ENCODE results near the gene GABPB1. TPM values are rescaled to one million over a fixed set of nuclear protein-coding genes. Genes with fewer than 3 reads are reported as not detected.

GABPB1 gene
- total and polyA plus RNA-seq, 2 donors = 10.0 to 47.2 TPM

DNA sequence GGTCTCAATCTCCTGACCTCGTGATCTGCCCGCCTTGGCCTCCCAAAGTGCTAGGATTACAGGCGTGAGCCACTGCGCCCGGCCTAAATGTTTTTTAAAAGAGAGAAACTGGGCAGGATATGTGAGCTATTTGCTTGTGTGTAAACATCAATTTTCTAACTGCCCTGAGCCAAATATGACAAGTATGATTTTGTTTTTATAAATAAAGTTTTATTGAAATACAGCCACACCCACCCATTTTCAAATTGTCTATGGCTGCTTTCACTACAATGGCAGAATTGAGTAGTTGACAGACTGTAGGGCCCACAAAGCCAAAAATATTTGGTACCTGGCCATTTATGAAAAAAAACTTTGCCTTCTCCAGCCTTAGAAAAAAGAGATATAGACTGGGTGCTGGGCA is 73.6 kb downstream of the GABPB1 start:
- Histone ChIP-seq H3K4me1 (ENCODE audit: insufficient read depth) (no peaks in the 10 kb centered on the region), H3K27ac (ENCODE audit: low read depth) (no peak overlapping the region), H3K36me3 (ENCODE audit: insufficient read depth) (no peaks in the 10 kb centered on the region), H3K4me3 (ENCODE audit: low read depth, low read length) (no peak overlapping the region)
- 78% methylated on average over 5 of the region's 5 CpGs for WGBS
- DNase-seq (ENCODE audit: extremely low spot score) = no peak

DNA sequence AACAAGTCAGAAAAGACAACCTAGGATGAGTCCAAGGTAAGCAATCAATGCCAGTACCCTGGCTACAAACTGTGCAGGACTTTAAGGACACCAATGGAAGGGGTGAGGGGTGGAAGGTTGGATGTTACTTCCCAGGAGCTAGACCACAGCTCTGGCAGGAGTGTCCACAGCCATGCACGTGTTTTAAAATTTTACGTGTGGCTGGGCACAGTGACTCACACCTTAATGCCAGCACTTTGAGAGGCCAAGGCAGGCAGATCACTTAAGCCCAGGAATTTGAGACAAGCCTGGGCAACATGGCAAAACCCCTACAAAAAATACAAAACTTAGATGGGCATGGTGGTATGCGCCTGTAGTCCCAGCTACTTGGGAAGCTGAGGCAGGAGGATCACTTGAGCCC is 74.7 kb downstream of the GABPB1 start:
- WGBS = 92% methylated on average over 3 of the region's 3 CpGs
- Histone ChIP-seq H3K4me1 (ENCODE audit: insufficient read depth) (no peaks in the 10 kb centered on the region), H3K36me3 (ENCODE audit: insufficient read depth) (no peaks in the 10 kb centered on the region), H3K27ac (ENCODE audit: low read depth) (no peak overlapping the region), H3K4me3 (ENCODE audit: low read depth, low read length) (no peak overlapping the region)
- DNase-seq (ENCODE audit: extremely low spot score) = no peak

DNA sequence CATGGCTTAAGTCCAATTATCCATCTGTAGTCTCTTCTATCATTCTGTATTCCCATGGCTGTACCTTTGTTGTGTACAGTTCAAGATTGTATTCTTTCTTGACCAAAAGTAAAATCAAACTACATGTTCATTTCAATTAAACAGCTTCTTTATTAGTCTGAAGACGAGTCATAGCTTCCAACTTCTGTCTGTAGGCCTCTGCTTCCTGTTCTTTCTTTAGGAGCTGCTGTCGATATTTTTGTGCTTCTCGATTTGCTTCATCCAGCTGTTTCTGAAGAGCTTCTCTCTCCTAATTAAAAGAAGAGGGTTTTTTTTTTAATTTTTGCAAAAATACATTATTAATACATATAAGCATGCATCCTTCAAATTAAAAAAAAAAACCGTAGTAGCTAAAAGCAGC is 76.5 kb downstream of the GABPB1 start:
- 84% methylated on average over 4 of the region's 4 CpGs for WGBS
- no peaks in the 10 kb centered on the region for H3K4me1 ChIP-seq (ENCODE audit: insufficient read depth)
- DNase-seq (ENCODE audit: extremely low spot score) = no peak
- no peak overlapping the region for H3K27ac ChIP-seq (ENCODE audit: low read depth)
- H3K36me3 ChIP-seq (ENCODE audit: insufficient read depth) = no peaks in the 10 kb centered on the region
- H3K4me3 ChIP-seq (ENCODE audit: low read depth, low read length) = no peak overlapping the region

DNA sequence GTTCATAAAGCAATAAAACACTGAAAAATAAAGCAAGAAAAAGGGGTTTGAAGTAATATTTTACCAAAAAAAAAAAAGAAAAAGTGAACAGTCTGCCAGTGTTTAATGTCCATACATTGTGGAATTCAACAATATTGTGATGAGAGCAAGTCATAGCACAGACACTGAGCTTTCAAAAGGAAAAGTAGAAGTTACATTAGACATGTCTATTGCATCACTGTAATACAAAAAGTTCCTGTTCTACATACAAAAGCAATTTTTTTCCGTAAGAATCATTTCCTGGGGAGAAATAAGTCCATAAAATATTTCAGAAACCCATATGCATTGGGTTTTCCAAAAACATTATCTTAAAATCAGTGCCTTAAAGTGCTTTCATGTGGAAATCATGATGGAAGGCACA is 77.6 kb downstream of the GABPB1 start:
- Histone ChIP-seq H3K27ac (ENCODE audit: low read depth) (no peak overlapping the region), H3K4me3 (ENCODE audit: low read depth, low read length) (no peak overlapping the region), H3K4me1 (ENCODE audit: insufficient read depth) (no peaks in the 10 kb centered on the region), H3K36me3 (ENCODE audit: insufficient read depth) (no peaks in the 10 kb centered on the region)
- whole genome bisulfite sequencing = 90% methylated on average over 1 of the region's 1 CpG
- DNase-seq (ENCODE audit: extremely low spot score) = no peak

DNA sequence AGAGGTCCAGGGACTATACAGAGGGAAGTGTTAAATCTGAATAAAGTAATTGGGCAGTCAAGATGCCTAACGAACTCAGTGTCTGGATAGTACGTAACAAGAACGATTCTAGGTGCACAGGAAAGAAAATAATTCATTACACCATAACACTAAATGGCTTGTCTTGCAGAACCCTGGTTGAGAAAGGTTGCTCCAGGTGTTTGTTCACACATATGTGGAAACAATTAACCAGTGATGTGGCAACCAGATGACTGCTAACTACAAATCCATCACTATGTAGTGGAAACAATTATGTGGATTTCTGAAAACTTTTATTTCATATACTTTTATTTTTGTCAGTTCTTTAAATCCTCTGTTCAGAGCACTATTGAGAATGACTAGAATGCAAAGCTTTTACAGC is 79.1 kb downstream of the GABPB1 start:
- H3K4me3 ChIP-seq (ENCODE audit: low read depth, low read length) = no peak overlapping the region
- no peak for DNase-seq (ENCODE audit: extremely low spot score)
- H3K27ac ChIP-seq (ENCODE audit: low read depth) = no peak overlapping the region
- no peaks in the 10 kb centered on the region for H3K36me3 ChIP-seq (ENCODE audit: insufficient read depth)
- WGBS = 81% methylated on average over 3 of the region's 3 CpGs
- no peaks in the 10 kb centered on the region for H3K4me1 ChIP-seq (ENCODE audit: insufficient read depth)

DNA sequence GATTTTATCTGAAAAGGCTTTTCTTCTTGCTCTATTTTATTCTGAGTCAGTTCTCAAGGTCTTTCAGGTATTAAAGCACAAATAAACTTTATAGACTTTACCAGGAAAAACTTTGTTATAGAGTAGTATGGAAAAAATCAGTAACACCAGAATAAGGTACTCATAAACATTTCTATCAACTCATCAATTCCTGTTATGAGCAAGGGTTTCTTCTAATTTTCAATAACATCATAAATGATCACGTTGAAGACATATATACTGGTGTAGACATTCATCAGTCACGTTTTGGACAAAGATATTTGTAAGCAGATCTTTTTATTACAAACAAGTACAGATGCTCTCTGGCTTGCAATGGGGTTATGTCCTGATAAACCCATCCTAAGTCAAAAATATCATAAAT is 79.9 kb downstream of the GABPB1 start:
- no peak overlapping the region for H3K27ac ChIP-seq (ENCODE audit: low read depth)
- DNase-seq (ENCODE audit: extremely low spot score) = no peak
- no peaks in the 10 kb centered on the region for H3K4me1 ChIP-seq (ENCODE audit: insufficient read depth)
- H3K36me3 ChIP-seq (ENCODE audit: insufficient read depth) = no peaks in the 10 kb centered on the region
- H3K4me3 ChIP-seq (ENCODE audit: low read depth, low read length) = no peak overlapping the region
- WGBS = 17% methylated on average over 2 of the region's 2 CpGs

DNA sequence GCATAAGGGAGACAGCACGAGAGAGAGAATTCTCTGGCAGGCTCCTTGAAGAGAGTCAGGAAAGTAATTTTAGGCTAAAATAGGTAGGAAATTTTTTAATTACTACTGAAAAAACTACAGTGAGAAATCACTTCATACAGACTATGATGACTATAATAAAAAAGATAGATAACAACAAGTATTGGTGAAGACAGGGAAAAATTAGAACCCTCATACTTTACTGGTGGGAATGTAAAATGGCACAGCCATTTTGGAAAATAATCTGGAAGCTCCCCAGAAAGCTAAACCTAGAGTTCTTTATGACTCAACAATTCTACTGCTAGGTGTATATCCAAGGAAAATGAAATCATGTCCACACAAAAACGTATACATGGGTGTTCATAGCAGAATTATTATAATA is 87.4 kb downstream of the GABPB1 start:
- no peaks in the 10 kb centered on the region for H3K4me1 ChIP-seq (ENCODE audit: insufficient read depth)
- H3K36me3 ChIP-seq (ENCODE audit: insufficient read depth) = no peaks in the 10 kb centered on the region
- DNase-seq (ENCODE audit: extremely low spot score) = no peak
- H3K27ac ChIP-seq (ENCODE audit: low read depth) = no peak overlapping the region
- H3K4me3 ChIP-seq (ENCODE audit: low read depth, low read length) = no peak overlapping the region
- 81% methylated on average over 2 of the region's 2 CpGs for WGBS

DNA sequence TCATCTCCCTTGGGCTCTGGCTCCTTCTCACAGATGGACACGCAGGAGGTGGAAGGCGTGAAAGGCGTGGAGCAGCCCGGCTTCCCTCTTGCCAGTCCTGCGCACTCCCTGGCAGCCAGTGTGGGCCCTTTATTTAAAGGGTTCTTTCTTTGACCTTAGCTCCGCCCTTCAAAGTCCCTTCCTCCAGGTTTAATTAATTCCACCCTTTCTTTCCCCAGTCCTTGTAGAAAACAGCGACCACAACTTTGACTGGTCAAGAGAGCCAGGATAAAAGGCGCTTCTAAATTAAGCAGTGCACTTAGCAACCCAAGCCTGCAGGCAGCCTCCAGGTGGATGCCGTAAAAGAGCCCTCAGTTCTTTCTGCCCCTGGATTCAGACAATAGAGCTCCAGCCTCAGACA is 89.4 kb downstream of the GABPB1 start, which contains the start of gene HDC:
Gene HDC (minus strand): TSS at position 107 of the 400 bp plus-strand sequence. CDS start 103 bp downstream, at position 4.
- 63% methylated on average over 9 of the region's 9 CpGs for WGBS
- Histone ChIP-seq H3K4me1 (ENCODE audit: insufficient read depth) (no peaks in the 10 kb centered on the region), H3K4me3 (ENCODE audit: low read depth, low read length) (no peak within 1 kb of the TSS), H3K27ac (ENCODE audit: low read depth) (no peak within 1 kb of the TSS), H3K36me3 (ENCODE audit: insufficient read depth) (no peaks in the 10 kb centered on the region)
- DNase-seq (ENCODE audit: extremely low spot score) = no peak

DNA sequence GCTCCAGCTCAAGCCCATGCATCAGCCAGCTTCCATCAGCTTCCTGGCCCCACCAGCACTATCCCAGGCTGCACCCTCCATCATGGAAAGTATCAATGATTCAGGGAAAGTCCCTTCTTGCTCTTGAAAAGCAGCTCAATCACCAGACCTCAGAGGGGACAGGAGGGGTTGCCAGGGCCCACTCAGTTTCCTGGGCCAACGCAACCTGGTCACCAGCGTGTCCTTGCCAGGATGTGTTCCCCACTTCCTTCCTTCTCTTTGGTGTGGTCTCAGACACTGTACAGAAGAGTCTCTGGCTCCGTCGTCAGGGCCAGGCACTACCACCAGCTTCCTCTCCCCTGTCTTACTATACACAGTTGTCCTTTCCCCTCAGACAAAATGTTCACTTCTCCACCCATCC is 92.5 kb downstream of the GABPB1 start:
- Histone ChIP-seq H3K27ac (ENCODE audit: low read depth) (no peak overlapping the region), H3K36me3 (ENCODE audit: insufficient read depth) (no peaks in the 10 kb centered on the region), H3K4me3 (ENCODE audit: low read depth, low read length) (no peak overlapping the region), H3K4me1 (ENCODE audit: insufficient read depth) (no peaks in the 10 kb centered on the region)
- no peak for DNase-seq (ENCODE audit: extremely low spot score)
- 72% methylated on average over 4 of the region's 4 CpGs for WGBS

DNA sequence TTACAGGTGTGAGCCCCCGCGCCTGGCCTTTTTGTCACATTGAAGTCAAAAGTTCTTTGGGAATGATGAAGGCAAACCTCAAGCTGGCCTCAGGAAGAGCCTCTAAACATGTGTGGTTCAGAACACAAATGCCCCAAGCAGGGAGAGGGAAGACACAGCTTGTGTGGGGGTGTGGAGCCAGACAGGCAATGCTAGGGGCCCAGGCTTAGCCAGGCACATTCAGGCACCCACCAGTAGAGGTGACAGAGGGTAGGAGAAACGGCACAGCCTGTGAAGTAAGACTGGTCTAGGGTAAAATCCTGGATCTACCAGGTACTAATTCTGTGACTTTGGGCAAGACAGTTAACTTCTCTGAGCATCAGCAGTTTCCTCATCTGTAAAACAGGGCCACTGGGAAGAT is 93.0 kb downstream of the GABPB1 start:
- Histone ChIP-seq H3K4me1 (ENCODE audit: insufficient read depth) (peaks cover 1% of the 10 kb centered on the region), H3K36me3 (ENCODE audit: insufficient read depth) (no peaks in the 10 kb centered on the region), H3K4me3 (ENCODE audit: low read depth, low read length) (no peak overlapping the region), H3K27ac (ENCODE audit: low read depth) (no peak overlapping the region)
- WGBS = 88% methylated on average over 3 of the region's 3 CpGs
- no peak for DNase-seq (ENCODE audit: extremely low spot score)

DNA sequence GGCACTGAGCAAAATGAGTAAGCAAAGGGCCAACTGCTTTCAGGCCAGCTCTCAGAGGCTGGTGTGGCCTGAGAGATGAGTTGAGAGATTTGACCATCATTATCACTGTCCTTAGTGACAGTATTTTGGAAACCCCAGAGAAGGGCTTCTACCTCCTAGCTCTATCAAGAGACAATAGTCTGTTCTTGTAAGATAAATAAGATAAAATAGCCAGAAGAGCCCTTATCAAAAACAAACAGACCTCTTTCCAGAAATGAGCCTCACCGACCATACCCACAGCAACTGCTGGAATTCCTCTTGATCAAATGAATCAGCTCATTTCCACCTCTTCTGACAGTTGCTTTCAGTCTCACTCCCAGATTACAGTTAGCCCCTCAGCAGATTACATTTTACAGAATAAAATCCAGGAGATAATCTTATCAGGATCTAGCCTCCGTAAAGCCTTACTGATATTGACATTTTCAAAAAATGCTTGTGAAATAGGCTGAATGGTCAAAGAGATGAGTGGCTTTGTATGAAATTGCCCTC is 94.0 kb downstream of the GABPB1 start:
- peaks cover 1% of the 10 kb centered on the region for H3K4me1 ChIP-seq (ENCODE audit: insufficient read depth)
- no peak overlapping the region for H3K27ac ChIP-seq (ENCODE audit: low read depth)
- no peaks in the 10 kb centered on the region for H3K36me3 ChIP-seq (ENCODE audit: insufficient read depth)
- no peak overlapping the region for H3K4me3 ChIP-seq (ENCODE audit: low read depth, low read length)
- no peak for DNase-seq (ENCODE audit: extremely low spot score)
- 35% methylated on average over 2 of the region's 2 CpGs for WGBS

DNA sequence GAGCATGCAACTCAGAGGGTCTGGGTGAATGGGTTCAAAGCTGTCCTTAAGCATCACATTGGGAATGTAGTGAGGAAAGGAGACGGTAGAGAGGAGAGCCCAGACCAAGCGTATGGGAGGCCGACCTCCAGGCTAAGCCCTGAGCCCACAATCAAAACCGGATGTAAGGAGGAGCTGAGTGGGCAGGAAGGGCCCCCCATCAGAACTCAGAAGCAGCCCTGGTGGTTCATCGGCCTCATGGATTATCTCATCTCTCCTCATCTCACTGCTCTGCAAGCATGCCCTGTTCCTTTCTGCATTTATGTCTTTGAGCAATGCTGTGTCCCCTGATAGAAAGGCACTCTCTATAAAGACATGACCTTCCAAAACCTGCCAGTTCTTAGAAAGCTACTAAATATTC is 95.7 kb downstream of the GABPB1 start:
- no peaks in the 10 kb centered on the region for H3K36me3 ChIP-seq (ENCODE audit: insufficient read depth)
- H3K4me3 ChIP-seq (ENCODE audit: low read depth, low read length) = no peak overlapping the region
- H3K4me1 ChIP-seq (ENCODE audit: insufficient read depth) = peaks cover 1% of the 10 kb centered on the region
- no peak overlapping the region for H3K27ac ChIP-seq (ENCODE audit: low read depth)
- no peak for DNase-seq (ENCODE audit: extremely low spot score)
- WGBS = 67% methylated on average over 5 of the region's 5 CpGs

DNA sequence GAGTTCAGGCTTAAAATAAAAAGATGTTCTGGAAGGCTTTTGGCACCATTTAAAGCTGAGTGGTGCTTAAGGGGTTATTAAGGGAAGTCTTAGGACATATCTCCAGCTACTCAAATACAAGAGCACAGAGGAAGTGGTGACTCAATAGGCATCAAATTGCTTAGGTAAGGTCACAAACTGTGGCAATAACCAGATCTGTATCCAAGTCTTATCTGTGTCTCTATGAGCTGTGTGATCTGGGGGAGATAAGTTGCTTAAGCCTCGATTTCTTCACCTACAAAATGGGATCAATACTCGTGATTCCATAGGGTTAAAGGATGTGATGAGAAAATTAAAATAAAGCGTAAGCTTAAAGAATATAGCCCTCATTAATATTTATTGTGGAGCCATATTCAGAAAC is 97.1 kb downstream of the GABPB1 start:
- Histone ChIP-seq H3K4me1 (ENCODE audit: insufficient read depth) (peaks cover 1% of the 10 kb centered on the region), H3K4me3 (ENCODE audit: low read depth, low read length) (no peak overlapping the region), H3K36me3 (ENCODE audit: insufficient read depth) (no peaks in the 10 kb centered on the region), H3K27ac (ENCODE audit: low read depth) (no peak overlapping the region)
- no peak for DNase-seq (ENCODE audit: extremely low spot score)
- WGBS = 75% methylated on average over 3 of the region's 3 CpGs

DNA sequence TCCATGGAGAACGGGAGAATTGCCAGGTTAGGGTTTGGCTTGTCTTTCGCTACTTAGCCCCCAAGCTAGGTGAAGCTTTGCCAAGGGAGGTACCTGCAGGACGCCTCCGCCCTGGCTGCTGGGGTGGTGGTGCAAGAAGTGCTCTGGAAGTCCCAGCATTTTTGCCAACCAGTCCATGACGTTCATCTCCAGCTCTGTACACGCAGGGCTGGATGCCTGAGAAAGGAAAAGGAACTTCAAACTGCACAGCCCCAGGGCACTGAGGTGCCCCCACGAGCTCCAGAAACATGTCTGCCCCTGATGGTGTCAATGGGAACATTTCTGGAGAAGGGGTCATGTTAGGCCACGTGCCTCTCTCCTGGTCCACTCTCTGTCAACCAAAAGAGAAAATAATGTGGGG is 97.7 kb downstream of the GABPB1 start:
- H3K27ac ChIP-seq (ENCODE audit: low read depth) = no peak overlapping the region
- DNase-seq (ENCODE audit: extremely low spot score) = no peak
- no peak overlapping the region for H3K4me3 ChIP-seq (ENCODE audit: low read depth, low read length)
- 87% methylated on average over 8 of the region's 8 CpGs for WGBS
- peaks cover 1% of the 10 kb centered on the region for H3K4me1 ChIP-seq (ENCODE audit: insufficient read depth)
- H3K36me3 ChIP-seq (ENCODE audit: insufficient read depth) = no peaks in the 10 kb centered on the region
